Lower leg skin (tissue), 3 donors: ENCODE data around the gene TBC1D32.
"Not testable (repeated sequence)": the region's sequence is repeated elsewhere in the genome, so short reads cannot be mapped to it uniquely, and the experiment has no call there.

ENCODE experiments used
- POLR2A ChIP-seq, 2 donors: fragments of 450-650 bp; IDR thresholded peaks; one replicate each; pipeline ENCODE4 v1.6.1; 2016 to 2017; ENCODE audit warnings: antibody characterized with exemption in 2 of 2, mild to moderate bottlenecking in 1 of 2, moderate library complexity in 1 of 2
- TF ChIP-seq, protein P1 (sequence below), 3 donors: fragments of 450-650 bp; IDR thresholded peaks; one replicate each; pipeline ENCODE4 v1.5.1; 2016; ENCODE audit warnings: antibody characterized with exemption in 3 of 3, mild to moderate bottlenecking in 3 of 3, moderate library complexity in 2 of 3

DNA sequence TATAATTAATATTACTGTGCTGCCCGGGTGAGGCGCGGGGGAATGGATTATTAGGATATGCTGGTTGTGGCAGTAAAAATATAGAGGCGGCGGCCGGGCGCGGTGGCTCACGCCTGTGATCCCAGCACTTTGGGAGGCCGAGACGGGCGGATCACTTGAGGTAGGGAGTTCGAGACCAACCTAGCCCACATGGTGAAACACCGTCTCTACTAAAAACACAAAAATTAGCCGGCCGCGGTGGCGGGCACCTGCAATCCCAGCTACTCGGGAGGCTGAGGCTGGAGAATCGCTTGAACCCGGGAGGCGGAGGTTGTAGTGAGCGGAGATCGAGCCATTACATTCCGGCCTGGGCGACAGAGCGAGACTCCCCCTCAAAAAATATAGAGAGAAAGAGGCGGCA is 586 bp downstream of the TBC1D32 start:
- TF ChIP-seq POLR2A (IDR thresholded peaks at IDR 0.05), result not testable (repeated sequence)
- TF ChIP-seq, protein P1, sequence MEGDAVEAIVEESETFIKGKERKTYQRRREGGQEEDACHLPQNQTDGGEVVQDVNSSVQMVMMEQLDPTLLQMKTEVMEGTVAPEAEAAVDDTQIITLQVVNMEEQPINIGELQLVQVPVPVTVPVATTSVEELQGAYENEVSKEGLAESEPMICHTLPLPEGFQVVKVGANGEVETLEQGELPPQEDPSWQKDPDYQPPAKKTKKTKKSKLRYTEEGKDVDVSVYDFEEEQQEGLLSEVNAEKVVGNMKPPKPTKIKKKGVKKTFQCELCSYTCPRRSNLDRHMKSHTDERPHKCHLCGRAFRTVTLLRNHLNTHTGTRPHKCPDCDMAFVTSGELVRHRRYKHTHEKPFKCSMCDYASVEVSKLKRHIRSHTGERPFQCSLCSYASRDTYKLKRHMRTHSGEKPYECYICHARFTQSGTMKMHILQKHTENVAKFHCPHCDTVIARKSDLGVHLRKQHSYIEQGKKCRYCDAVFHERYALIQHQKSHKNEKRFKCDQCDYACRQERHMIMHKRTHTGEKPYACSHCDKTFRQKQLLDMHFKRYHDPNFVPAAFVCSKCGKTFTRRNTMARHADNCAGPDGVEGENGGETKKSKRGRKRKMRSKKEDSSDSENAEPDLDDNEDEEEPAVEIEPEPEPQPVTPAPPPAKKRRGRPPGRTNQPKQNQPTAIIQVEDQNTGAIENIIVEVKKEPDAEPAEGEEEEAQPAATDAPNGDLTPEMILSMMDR (IDR thresholded peaks at IDR 0.05), result not testable (repeated sequence)
